Measurements from ENCODE around the gene BLCAP. TPM values are rescaled to one million over a fixed set of nuclear protein-coding genes. Genes with fewer than 3 reads are reported as not detected.

Gene BLCAP
- total and polyA plus RNA-seq, 2 of the 4 experiments (the other 2 are of a cell fraction): 17.7 to 67.3 TPM

DNA sequence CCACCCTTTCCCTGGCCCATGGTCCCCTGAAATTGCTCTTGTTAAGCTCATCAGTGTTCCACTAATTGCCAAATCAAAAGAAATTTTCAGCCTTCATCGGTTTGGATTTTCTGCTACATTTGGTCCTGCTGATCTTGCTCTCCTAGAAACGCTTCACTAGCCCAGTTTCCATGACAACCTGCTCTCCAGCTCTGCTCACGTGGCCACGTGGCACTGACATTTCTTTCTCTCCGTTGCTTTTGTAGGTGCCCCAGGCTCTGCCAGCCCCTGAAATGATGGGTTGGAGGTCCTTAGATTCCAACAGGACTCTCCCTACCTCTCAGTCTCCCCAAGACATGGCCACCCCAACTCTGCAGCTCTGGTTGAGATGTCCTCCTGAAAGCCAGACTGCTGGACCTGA, 52.4 kb downstream of the BLCAP start:
- Histone ChIP-seq H3K36me3 (ENCODE audit: control insufficient read depth, insufficient read depth, low read length) (no peaks in the 10 kb centered on the region), H3K79me1 (ENCODE audit: low read depth in 1 of 2, low read length in 2 of 2) (no peaks in the 10 kb centered on the region), H3K27me3 (ENCODE audit: control insufficient read depth, insufficient read depth, low read length) (peaks cover 59% of the 10 kb centered on the region), H3K9ac (ENCODE audit: low read depth, low read length) (no peak overlapping the region), H2BK120ac (ENCODE audit: low read depth, low read length) (no peak overlapping the region), H4K20me1 (ENCODE audit: insufficient read depth, low read length) (no peaks in the 10 kb centered on the region), H2BK5ac (ENCODE audit: low read depth, low read length, poor library complexity, severe bottlenecking) (no peak overlapping the region), H2AK5ac (ENCODE audit: low read depth, low read length) (no peak overlapping the region), H3K27ac (ENCODE audit: insufficient read depth, low read length) (no peak overlapping the region), H3K9me1 (ENCODE audit: insufficient read depth, low read length) (no peaks in the 10 kb centered on the region), H4K8ac (ENCODE audit: low read depth in 2 of 2, low read length in 2 of 2) (no peak overlapping the region), H3K56ac (ENCODE audit: extremely low read depth, insufficient read depth, low read length) (no peak overlapping the region), H4K5ac (ENCODE audit: low read depth, low read length) (no peak overlapping the region), H3K4ac (ENCODE audit: low read depth, low read length) (no peak overlapping the region), H2BK15ac (ENCODE audit: low read depth, low read length) (no peak overlapping the region), H3K4me2 (ENCODE audit: low read depth, low read length) (no peak overlapping the region), H3K14ac (replicated peaks; ENCODE audit: low read depth, low read length) (no peak overlapping the region), H3K18ac (ENCODE audit: low read depth, low read length) (no peak overlapping the region), H3K23ac (ENCODE audit: low read depth, low read length) (no peak overlapping the region), H2AK9ac (replicated peaks; ENCODE audit: low read depth, low read length, poor library complexity) (no peak overlapping the region), H3K4me3 (ENCODE audit: insufficient read depth, low read depth, low read length) (no peak overlapping the region), H2AFZ (replicated peaks; ENCODE audit: low read length, poor library complexity) (no peak overlapping the region), H3K9me3 (ENCODE audit: control insufficient read depth, insufficient read depth, low read length) (peaks cover 5% of the 10 kb centered on the region; the same call in 1 of the 2 replicates), H2BK20ac (ENCODE audit: low read depth, low read length) (no peak overlapping the region), H4K91ac (ENCODE audit: insufficient read depth, low read depth, low read length) (no peak overlapping the region), H3K4me1 (ENCODE audit: control insufficient read depth, insufficient read depth, low read length) (no peaks in the 10 kb centered on the region)
- WGBS, 2 experiments (ENCODE audit: extremely low coverage in 2 of 2, insufficient read length in 1 of 2): 51% methylated on average over 2 of the region's 5 CpGs; no CpG with 5 or more reads in 1 of the 2 experiments
- no peak for ATAC-seq (ENCODE audit: low read depth)
- no peak for TF ChIP-seq MXI1 (IDR thresholded peaks at IDR 0.05; ENCODE audit: borderline replicate concordance, low read depth, low read length)
- TF ChIP-seq FOS (IDR thresholded peaks at IDR 0.05; ENCODE audit: low read depth, low read length): no peak
- no peak for TF ChIP-seq BHLHE40 (IDR thresholded peaks at IDR 0.05; ENCODE audit: low read depth, low read length)
- no peak for TF ChIP-seq MAFK (IDR thresholded peaks at IDR 0.05; ENCODE audit: low read depth, low read length)
- TF ChIP-seq CHD1 (IDR thresholded peaks at IDR 0.05; ENCODE audit: low read depth, low read length): no peak
- TF ChIP-seq MAZ (IDR thresholded peaks at IDR 0.05; ENCODE audit: borderline replicate concordance, low read depth, low read length): no peak
- TF ChIP-seq SMC3 (IDR thresholded peaks at IDR 0.05; ENCODE audit: low read depth, low read length): no peak
- no peak for TF ChIP-seq RAD21 (IDR thresholded peaks at IDR 0.05; ENCODE audit: low read length)
- TF ChIP-seq RCOR1 (IDR thresholded peaks at IDR 0.05; ENCODE audit: insufficient replicate concordance, low read length): no peak
- no peak for TF ChIP-seq CEBPB (IDR thresholded peaks at IDR 0.05; ENCODE audit: low read depth, low read length)
- TF ChIP-seq, protein P1, sequence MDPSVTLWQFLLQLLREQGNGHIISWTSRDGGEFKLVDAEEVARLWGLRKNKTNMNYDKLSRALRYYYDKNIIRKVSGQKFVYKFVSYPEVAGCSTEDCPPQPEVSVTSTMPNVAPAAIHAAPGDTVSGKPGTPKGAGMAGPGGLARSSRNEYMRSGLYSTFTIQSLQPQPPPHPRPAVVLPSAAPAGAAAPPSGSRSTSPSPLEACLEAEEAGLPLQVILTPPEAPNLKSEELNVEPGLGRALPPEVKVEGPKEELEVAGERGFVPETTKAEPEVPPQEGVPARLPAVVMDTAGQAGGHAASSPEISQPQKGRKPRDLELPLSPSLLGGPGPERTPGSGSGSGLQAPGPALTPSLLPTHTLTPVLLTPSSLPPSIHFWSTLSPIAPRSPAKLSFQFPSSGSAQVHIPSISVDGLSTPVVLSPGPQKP (IDR thresholded peaks at IDR 0.05; ENCODE audit: borderline replicate concordance, low read depth, low read length): no peak
- TF ChIP-seq, protein P2, sequence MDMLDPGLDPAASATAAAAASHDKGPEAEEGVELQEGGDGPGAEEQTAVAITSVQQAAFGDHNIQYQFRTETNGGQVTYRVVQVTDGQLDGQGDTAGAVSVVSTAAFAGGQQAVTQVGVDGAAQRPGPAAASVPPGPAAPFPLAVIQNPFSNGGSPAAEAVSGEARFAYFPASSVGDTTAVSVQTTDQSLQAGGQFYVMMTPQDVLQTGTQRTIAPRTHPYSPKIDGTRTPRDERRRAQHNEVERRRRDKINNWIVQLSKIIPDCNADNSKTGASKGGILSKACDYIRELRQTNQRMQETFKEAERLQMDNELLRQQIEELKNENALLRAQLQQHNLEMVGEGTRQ (IDR thresholded peaks at IDR 0.05; ENCODE audit: low read depth, low read length): no peak
- TF ChIP-seq RFX5 (IDR thresholded peaks at IDR 0.05; ENCODE audit: low read depth, low read length): no peak
- no peak for TF ChIP-seq CTCF (conservative IDR thresholded peaks at IDR 0.05; ENCODE audit: low read depth, low read length)
- ChIA-PET POLR2A (ENCODE audit: unreplicated experiment) (no interaction called here), CTCF (no interaction called here)
- intact Hi-C loops (cut with micrococcal nuclease) (no loop called here), in situ Hi-C loops (cut with MboI; ENCODE audit: low sequenced_read_pairs) (no loop called here), dilution Hi-C loops (cut with HindIII; ENCODE audit: low sequenced_read_pairs, unreplicated experiment) (no loop called here)
- BruUV-seq (replicated peaks): no TSS peak
- DNase-seq: no peak
